ENCODE data around the gene C7orf33. TPM values are rescaled to one million over a fixed set of nuclear protein-coding genes. Genes with fewer than 3 reads are reported as not detected.

C7orf33 gene
- total RNA-seq, 1 experiment from 2014 or later = not detected

- Mint-ChIP-seq H3K4me1 (peaks cover 0 to 2% of the 10 kb centered on the region in 2 experiments; a peak in 1 of 4 replicates), H3K9me3 (no peaks in the 10 kb centered on the region), H3K27ac (no peak overlapping the region), H3K27me3 (ENCODE audit: low read depth) (no peaks in the 10 kb centered on the region), H3K36me3 (ENCODE audit: insufficient read depth in 1 of 3, low read depth in 3 of 3) (no peaks in the 10 kb centered on the region), H3K4me3 (no peak overlapping the region)
- Histone ChIP-seq H3K4ac (ENCODE audit: low read depth, low read length) (no peak overlapping the region), H4K20me1 (ENCODE audit: control insufficient read depth, insufficient read depth, insufficient read length) (no peaks in the 10 kb centered on the region), H2BK120ac (ENCODE audit: low read depth, low read length, poor library complexity, severe bottlenecking) (no peak overlapping the region), H3K79me2 (ENCODE audit: insufficient read depth, low read length) (no peaks in the 10 kb centered on the region), H2BK15ac (ENCODE audit: low read depth, low read length) (no peak overlapping the region), H2AFZ (ENCODE audit: low read length) (no peak overlapping the region), H2BK12ac (ENCODE audit: insufficient read length, low read depth, low read length) (no peak overlapping the region), H2BK5ac (ENCODE audit: insufficient read length, low read length) (no peak overlapping the region), H3T11ph (ENCODE audit: low read length) (no peak overlapping the region), H3K4me2 (ENCODE audit: insufficient read depth, insufficient read length, low read length) (no peak overlapping the region), H3K14ac (ENCODE audit: insufficient read depth, low read length) (no peak overlapping the region), H2AK5ac (ENCODE audit: insufficient read length, low read length) (no peak overlapping the region), H3K79me1 (ENCODE audit: insufficient read depth, low read depth, low read length, poor library complexity, severe bottlenecking) (no peaks in the 10 kb centered on the region), H4K8ac (replicated peaks; ENCODE audit: insufficient read length, low read depth, low read length) (no peak overlapping the region), H3K27ac (ENCODE audit: insufficient read length, low read depth, low read length) (no peak overlapping the region), H3K9me3 (ENCODE audit: control insufficient read depth, low read depth, low read length) (no peaks in the 10 kb centered on the region), H3K56ac (ENCODE audit: insufficient read length, low read depth, low read length) (no peak overlapping the region), H3K23me2 (ENCODE audit: insufficient read length, low read depth, low read length, poor library complexity, severe bottlenecking) (no peaks in the 10 kb centered on the region), H3K9ac (ENCODE audit: extremely low read depth, insufficient read length, low read length) (no peak overlapping the region), H4K5ac (ENCODE audit: insufficient read length, low read depth, low read length) (no peak overlapping the region), H2BK20ac (ENCODE audit: low read depth, low read length, poor library complexity, severe bottlenecking) (no peak overlapping the region), H3K27me3 (ENCODE audit: insufficient read depth, low read length) (no peaks in the 10 kb centered on the region), H4K91ac (ENCODE audit: insufficient read length, low read depth, low read length) (no peak overlapping the region), H3K4me1 (ENCODE audit: insufficient read depth, low read length) (no peaks in the 10 kb centered on the region), H3K23ac (ENCODE audit: insufficient read length, low read depth, low read length) (no peak overlapping the region), H3K18ac (ENCODE audit: insufficient read length, low read depth, low read length) (no peak overlapping the region)
- WGBS (ENCODE audit: extremely low coverage, insufficient read length, low lambda C conversion rate) = no CpG with 5 or more reads among the region's 4 CpGs
- TF ChIP-seq CTCF (conservative IDR thresholded peaks at IDR 0.05) = no peak
- DNase-seq = no peak
Measured at GRCh38 chr7:148665221-148665620, 74.7 kb downstream of the C7orf33 start.

Other genes starting within 250 kb of the C7orf33 start
- 70.7 and 72.3 TPM in 2 replicates for gene CUL1, start 108.1 kb downstream of the C7orf33 start, total RNA-seq (2021)

Measured in H9 (cell line).